Uterus (tissue), 4 donors: ENCODE results near the gene ATP23. TPM values are rescaled to one million over a fixed set of nuclear protein-coding genes. Genes with fewer than 3 reads are reported as not detected.

Experiments used
- DNase-seq, 2 donors: peaks; one replicate each; pipeline ENCODE4 v3.0.0-alpha.2; 2019 to 2020
- H3K27ac ChIP-seq, 2 donors: fragments of 200-600 bp; sonication (generic); 1 replicate in 1 of 2; 2 replicates in 1 of 2; pipeline ENCODE4 v1.5.1; 2016 to 2018
- H3K27me3 ChIP-seq, 2 donors: fragments of 200-600 bp; sonication (generic); one replicate each; pipeline ENCODE4 v1.5.1; 2018 to 2019; ENCODE audit warnings: control low read depth in 1 of 2
- H3K36me3 ChIP-seq, 2 donors: fragments of 200-600 bp; sonication (generic); one replicate each; pipeline ENCODE4 v1.5.1; 2019; ENCODE audit warnings: control low read depth in 1 of 2
- H3K4me1 ChIP-seq, 2 donors: fragments of 200-600 bp; sonication (generic); one replicate each; pipeline ENCODE4 v1.5.1; 2018 to 2019; ENCODE audit warnings: control low read depth in 1 of 2
- H3K4me3 ChIP-seq, 2 donors: fragments of 200-600 bp; sonication (generic); 1 replicate in 1 of 2; 2 replicates in 1 of 2; pipeline ENCODE4 v1.5.1; 2018 to 2019; ENCODE audit warnings: mild to moderate bottlenecking in 1 of 2
- H3K9me3 ChIP-seq, 2 donors: fragments of 200-600 bp; sonication (generic); one replicate each; pipeline ENCODE4 v1.5.1; 2019; ENCODE audit warnings: control low read depth in 1 of 2
- POLR2A ChIP-seq, 2 donors: fragments of 450-650 bp; IDR thresholded peaks; one replicate each; pipeline ENCODE4 v1.6.1; 2016; ENCODE audit warnings: antibody characterized with exemption in 2 of 2, mild to moderate bottlenecking in 1 of 2, moderate library complexity in 1 of 2
- intact Hi-C: fragments of 100-400 bp; cut with DNase I; formaldehyde crosslinking; loops from one replicate; pipeline ENCODE4 v1.15.1; 2023; ENCODE audit warnings: low total_unique reads
- total RNA-seq, 4 donors: library from RNA; depleted of rRNA in 3 of 4; stranded (reverse); fragments of >200 nt in 3 of 4; gene quantifications; one replicate each; pipeline versions ENCODE4 v1.1.0 to v1.2.4, GENCODE V29; 2014 to 2023
- TF ChIP-seq, protein P1 (sequence below), 4 experiments: fragments of 200-600 bp in 2 of 4; fragments of 450-650 bp in 2 of 4; sonication (generic) in 2 of 4; IDR thresholded peaks; one replicate each; pipeline ENCODE4 v1.5.1; 2016 to 2019; ENCODE audit warnings: antibody characterized with exemption in 4 of 4, mild to moderate bottlenecking in 2 of 4, moderate library complexity in 1 of 4
- donor health status: DM: yes; HTN: yes; CAD: no.

The ATP23 gene
- total RNA-seq, 4 donors from 2014 or later, result 4.9 to 59.1 (median 8.6) TPM

DNA sequence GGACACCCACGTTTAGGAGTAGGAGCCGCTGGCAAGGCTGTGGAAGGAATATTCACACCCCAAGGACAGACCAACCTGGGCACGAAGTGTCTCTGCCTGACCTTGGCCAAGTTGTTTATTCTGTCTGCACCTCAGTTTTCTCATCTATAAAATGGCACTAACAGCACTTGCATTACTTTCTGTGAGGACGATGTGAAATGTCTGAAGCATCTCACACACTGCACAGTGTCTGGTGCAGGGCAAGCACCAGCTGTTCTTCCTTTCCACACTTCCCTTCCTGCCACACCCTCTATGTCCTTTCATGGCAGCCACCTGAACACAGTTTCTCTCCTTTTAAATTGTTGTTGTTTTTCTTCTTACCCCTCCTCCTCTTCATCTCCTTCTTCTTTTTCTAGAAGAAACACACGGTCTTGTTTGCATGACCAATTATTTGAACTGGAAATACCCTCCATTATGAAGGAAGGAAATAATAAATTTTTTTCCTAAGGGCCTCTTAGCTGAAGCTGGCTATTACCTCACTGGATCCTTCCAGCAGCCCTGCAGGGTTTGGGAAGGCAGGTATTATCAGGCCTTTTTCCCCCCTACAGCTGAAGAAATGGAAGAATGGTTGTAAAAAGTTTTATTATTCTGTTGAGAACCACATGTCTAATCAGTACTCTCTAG lies 42.9 kb upstream of the ATP23 start:
- Histone ChIP-seq H3K4me1 (peaks cover 27 to 37% of the 10 kb centered on the region in 2 donors), H3K9me3 (no peaks in the 10 kb centered on the region), H3K27ac (peak overlapping the region; percentile 98 to 100), H3K36me3 (no peaks in the 10 kb centered on the region), H3K27me3 (no peaks in the 10 kb centered on the region), H3K4me3 (no peak overlapping the region)
- TF ChIP-seq, protein P1, sequence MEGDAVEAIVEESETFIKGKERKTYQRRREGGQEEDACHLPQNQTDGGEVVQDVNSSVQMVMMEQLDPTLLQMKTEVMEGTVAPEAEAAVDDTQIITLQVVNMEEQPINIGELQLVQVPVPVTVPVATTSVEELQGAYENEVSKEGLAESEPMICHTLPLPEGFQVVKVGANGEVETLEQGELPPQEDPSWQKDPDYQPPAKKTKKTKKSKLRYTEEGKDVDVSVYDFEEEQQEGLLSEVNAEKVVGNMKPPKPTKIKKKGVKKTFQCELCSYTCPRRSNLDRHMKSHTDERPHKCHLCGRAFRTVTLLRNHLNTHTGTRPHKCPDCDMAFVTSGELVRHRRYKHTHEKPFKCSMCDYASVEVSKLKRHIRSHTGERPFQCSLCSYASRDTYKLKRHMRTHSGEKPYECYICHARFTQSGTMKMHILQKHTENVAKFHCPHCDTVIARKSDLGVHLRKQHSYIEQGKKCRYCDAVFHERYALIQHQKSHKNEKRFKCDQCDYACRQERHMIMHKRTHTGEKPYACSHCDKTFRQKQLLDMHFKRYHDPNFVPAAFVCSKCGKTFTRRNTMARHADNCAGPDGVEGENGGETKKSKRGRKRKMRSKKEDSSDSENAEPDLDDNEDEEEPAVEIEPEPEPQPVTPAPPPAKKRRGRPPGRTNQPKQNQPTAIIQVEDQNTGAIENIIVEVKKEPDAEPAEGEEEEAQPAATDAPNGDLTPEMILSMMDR (IDR thresholded peaks at IDR 0.05), result no peak
- no peak for TF ChIP-seq POLR2A (IDR thresholded peaks at IDR 0.05)
- intact Hi-C loops, result loop anchor here (5.0 kb wide), 1 partner anchor 56 kb away; no protein-coding TSS in a partner anchor
- no peak for DNase-seq

DNA sequence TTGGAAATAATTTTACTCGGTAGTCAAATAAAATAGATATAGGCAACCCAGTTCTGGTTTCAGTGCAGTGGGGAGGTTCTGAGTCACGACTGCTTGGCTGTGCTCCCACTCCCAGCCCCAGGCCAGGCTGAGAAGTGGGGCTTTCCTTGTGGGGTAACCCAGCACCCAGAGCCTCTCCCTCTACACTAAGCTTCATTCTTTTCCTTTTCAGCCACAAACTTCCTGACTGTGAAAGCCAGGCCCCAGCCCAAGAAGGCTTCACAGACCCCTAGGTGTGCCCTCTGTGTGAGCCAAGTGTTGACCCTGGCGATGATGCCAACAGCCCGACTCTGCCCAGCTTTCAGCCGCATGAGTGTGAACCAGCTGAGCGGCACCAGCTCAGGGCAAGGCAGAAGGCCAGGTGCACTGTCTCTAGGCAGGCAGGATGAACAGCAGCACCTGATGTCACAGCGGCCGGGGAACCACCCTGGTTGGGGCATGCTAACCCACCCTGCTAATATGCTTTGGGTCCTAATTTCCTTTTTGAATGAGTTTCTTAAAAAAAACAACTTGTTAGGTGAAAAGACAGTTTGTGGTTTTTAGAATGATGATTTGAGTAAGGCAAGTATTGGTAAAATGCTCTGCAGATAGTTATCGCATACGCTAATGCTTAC lies 42.2 kb upstream of the ATP23 start:
- no peaks in the 10 kb centered on the region for H3K9me3 ChIP-seq
- H3K27me3 ChIP-seq, result no peaks in the 10 kb centered on the region
- H3K27ac ChIP-seq, result peak overlapping the region; percentile 98 to 100
- no peak overlapping the region for H3K4me3 ChIP-seq
- peaks cover 26 to 36% of the 10 kb centered on the region in 2 donors for H3K4me1 ChIP-seq
- intact Hi-C loops, result loop anchor here (5.0 kb wide), 1 partner anchor 57 kb away; no protein-coding TSS in a partner anchor
- H3K36me3 ChIP-seq, result no peaks in the 10 kb centered on the region
- no peak for TF ChIP-seq POLR2A (IDR thresholded peaks at IDR 0.05)
- TF ChIP-seq, protein P1 (IDR thresholded peaks at IDR 0.05), result no peak
- peak; percentile 69 to 74 for DNase-seq

DNA sequence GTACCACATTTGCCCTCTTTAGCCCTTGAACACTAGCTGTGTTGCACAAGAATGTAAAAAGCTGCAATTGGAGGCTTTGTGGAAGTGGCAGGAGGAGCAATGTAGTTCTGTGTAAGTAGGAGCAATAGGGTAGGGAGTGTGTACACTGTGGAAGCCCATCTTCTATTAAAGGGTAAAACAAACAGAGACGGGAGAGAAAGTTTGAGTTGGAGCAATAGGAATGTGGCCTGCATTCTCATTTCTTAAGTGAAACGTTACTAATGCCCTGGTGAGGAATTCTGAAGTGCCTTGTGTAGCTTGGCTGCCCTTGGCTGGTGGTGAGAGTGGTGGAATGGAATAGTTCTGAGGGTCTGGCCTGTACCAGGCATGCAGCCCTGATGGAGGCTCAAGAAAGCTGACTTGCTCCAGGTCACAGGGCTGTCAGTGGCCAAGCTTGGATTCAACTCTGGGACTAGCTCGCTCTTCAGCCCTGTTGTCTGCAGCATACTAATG lies 38.8 kb upstream of the ATP23 start:
- intact Hi-C loops, result no loop called here
- Histone ChIP-seq H3K4me1 (peaks cover 8 to 17% of the 10 kb centered on the region in 2 donors), H3K36me3 (no peaks in the 10 kb centered on the region), H3K27ac (no peak overlapping the region), H3K9me3 (no peaks in the 10 kb centered on the region), H3K27me3 (no peaks in the 10 kb centered on the region), H3K4me3 (no peak overlapping the region)
- TF ChIP-seq POLR2A (IDR thresholded peaks at IDR 0.05), result no peak
- DNase-seq, result no peak

DNA sequence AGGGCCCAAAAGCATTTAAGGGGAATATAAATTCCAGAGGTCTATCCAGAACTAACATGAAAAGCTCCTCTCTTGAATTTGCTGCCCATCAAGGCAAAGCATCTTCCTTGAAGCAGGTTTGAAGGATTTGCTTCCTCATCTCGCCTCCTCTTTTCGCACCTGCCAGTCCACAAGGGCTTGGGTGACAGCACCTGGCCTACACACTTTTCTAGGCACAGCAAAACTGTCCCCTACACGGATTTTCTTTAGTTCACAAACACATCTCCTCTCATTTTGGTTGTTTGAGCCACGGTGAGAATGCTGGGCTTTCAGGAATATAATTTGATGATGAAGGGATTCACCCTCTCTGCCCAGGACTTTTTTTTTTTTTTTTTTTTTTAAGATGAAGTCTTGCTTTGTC lies 36.9 kb upstream of the ATP23 start:
- H3K4me1 ChIP-seq, result no peaks in the 10 kb centered on the region
- no peak for DNase-seq
- intact Hi-C loops, result no loop called here

DNA sequence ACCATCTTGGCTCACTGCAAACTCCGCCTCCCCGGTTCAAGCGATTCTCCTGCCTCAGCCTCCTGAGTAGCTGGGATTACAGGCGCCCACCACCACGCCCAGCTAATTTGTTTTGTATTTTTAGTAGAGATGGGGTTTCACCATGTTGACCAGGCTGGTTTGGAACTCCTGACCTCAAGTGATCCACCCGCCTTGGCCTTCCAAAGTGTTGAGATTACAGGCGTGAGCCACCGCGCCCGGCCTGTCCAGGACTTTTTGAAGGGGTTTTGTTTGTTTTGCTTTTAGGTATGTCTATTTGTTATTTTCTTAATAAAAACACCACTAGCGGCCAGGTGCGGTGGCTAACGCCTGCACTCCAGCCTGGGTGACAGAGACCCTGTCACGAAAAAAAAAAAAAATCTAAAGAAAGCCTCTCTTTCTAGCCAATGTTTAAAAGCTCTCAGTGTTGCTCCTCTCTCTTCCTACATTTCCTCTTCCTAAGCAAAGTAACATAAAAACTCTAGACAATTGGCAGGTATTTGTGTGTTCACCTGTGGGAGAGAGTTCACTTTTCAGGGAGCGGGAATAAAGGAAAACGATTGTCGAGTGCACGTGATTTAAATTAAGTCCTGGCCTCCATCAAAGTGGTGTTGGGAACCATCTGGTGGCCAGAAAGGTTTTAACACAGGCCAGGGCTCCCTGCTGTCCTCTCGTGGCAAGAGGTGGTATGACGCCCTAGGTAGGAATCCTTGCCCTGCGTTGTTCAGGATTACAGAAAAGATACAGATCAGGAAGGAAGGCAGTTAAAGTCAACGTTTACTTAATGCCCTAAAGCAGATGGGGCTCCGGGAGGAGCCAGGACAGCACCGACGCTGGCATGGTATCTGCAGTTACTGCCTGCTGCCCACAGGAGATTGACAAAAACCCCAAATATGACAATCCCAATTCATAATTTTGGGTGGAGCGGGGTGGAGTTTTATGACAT lies 36.2 kb upstream of the ATP23 start:
- Histone ChIP-seq H3K27ac (peak overlapping the region; percentile 48 to 73), H3K36me3 (no peaks in the 10 kb centered on the region), H3K9me3 (no peaks in the 10 kb centered on the region), H3K4me3 (no peak overlapping the region), H3K4me1 (no peaks in the 10 kb centered on the region), H3K27me3 (no peaks in the 10 kb centered on the region)
- intact Hi-C loops, result no loop called here
- TF ChIP-seq, protein P1 (IDR thresholded peaks at IDR 0.05), result peak; percentile 100
- no peak for TF ChIP-seq POLR2A (IDR thresholded peaks at IDR 0.05)
- peak; percentile 89 for DNase-seq

More for the DNA sequence above, 36.9 kb upstream of the ATP23 start:
- TF ChIP-seq POLR2A (IDR thresholded peaks at IDR 0.05), result no peak
- TF ChIP-seq, protein P1 (IDR thresholded peaks at IDR 0.05), result no peak
- Histone ChIP-seq H3K27me3 (no peaks in the 10 kb centered on the region), H3K4me3 (no peak overlapping the region), H3K36me3 (no peaks in the 10 kb centered on the region), H3K9me3 (no peaks in the 10 kb centered on the region), H3K27ac (no peak overlapping the region)
